GM04504 (cell line): Measurements from ENCODE around the gene CCDC66.

Experiments
- DNase-seq: peaks from one replicate; pipeline ENCODE4 v3.0.0-alpha.2; 2012; ENCODE audit warnings: low read depth

Gene CCDC66

DNA sequence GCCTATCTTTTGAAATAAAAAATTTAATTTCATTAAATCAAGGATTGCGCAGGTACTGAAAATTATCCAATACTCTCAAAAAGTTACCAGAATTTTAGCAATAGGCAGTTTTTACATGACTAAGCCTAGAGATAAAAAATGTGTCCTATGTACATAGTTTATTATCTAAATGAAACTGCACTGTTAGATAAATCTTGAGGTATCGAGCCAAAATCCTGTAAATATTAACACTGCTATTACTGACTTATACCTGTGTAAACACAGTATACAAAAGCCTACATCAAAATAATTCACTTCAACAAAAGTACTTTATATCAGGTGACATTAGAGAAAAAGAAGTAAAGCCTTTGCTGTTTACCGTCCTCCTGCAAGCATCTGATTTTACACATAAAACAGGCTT lies 65.4 kb downstream of the CCDC66 start:
- no peak for DNase-seq

DNA sequence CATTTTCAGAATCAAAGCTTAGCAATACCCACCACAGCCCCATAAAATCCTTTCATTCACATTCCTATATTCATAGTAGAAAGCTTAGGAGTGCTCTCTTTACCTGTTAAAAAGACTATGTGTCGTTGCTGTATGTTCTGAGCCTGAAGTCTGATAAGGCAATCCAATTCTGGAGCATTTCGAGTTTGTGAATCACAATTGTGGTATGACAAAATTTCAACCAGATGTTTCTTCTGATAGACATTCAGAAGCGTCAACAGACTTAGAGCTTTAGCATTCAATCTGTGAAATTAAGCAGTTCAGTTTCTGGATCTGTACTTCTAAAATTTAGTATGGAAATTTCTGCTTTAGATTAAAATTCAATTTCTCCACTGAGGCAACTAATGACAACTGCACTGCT lies 67.8 kb downstream of the CCDC66 start:
- DNase-seq = peak; percentile 22

DNA sequence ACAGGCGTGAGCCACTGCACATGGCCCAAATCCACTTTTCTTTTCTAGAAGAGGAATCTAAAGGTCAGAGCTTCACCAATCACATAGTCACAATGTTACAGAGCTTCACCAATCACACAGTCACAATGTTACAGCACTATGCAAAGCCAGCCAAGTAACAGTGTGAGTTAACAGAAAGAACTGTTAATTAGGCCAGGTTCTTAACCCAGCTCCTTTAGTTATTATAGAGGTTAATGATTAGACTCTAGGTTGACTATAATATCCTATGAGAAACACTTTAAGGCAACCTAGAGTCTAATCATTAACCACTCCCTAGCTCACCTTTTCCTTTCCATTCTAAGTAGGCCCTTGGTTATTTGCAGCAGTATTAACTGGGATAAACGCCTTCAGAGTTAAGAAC lies 72.1 kb downstream of the CCDC66 start:
- no peak for DNase-seq

DNA sequence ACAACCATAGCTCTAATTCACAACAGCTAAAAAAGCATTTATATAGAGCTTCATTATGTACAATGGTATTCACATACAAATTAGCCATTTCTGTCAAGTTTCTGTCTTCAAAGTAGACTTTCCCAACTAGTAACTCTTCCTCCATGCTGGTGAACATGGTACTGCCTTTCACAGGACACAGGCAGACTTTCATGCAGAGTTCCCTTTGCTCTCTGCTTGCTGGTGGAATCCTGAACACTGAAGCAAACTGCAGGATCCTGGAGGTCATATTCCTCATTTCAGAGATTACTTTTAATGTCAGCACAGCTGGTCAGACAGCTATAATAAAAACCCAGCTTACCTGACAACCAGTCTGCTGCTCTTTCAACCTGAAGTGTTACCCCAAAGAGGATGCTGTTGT lies 72.5 kb downstream of the CCDC66 start:
- DNase-seq = no peak

DNA sequence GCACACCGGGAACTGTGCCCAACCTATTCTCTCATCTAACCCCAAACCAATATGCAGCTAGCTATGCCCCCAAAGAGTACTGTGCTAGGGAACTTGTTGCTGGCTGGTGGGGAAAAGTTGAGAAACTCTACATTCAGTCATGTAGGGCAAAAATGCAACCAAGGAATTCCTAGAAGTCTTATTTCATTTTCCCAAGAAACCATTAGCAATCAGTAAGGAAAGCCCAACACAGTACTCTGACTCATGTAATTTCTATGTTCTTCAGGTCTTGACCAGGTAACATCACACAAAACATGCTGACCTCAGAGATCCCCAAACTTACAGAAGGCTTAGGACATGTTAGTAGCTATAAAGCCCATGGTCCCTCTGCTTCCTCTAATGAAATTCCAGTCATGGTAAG lies 74.0 kb downstream of the CCDC66 start:
- DNase-seq = no peak

DNA sequence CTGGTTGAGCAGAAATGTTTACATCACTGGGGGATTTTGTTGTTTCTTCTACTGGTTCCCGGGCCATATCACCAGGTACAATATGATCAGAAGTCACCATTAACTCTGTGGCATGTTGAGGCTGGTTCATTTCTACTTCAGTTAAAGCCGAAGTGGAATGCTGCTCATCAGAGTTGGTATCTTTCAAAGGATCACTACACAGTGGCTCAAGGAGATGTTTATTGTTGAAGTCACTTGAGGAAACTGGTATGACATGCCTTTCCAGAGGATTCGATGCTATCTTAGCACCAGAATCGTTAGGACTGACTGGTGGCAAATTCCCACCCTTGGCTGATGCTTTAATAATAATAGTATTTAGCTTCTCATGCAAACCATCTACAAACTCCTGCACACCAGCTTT lies 76.2 kb downstream of the CCDC66 start:
- DNase-seq = no peak

DNA sequence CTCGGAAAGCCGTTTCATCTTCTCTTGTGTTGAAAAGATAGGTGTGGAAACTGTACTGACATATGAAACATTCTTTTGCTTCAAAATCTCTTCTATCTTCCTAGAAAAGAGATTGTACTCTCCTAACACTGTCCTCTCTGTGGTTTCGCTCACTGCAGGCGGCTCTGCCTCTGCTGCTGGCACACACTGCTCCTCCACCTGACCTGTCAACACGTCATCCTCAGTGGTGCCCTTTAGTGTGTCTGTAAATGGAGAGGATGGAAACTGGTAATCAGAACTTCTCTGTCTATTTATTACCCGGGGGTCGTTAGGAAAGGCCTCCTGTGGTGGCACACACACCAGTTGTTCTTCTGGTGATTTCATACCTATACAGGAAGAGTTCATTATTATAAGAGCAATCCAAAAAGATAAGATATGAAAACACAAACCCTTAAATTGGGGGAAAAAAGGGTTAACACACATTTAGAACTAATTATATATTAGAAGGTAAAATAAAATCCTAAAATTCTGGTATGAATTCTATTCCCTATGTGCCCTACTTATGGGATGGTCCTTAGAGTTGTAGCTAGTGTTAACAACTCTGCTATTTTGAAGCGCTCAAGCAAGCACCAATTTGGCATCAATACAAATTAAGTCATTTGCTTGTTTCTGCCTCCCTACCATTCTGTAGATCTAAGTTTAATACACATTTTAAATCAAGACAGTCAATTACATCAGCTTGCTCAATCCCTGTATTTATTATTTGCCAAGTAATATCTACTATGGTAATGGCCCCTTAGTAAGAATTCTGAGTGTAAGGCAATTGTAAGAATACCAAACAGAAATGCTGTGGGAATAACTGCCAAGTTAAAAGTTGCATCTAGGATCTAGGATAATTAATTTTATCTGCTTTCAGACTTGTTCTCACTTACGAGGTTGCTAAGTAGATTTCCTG lies 76.9 kb downstream of the CCDC66 start:
- no peak for DNase-seq

DNA sequence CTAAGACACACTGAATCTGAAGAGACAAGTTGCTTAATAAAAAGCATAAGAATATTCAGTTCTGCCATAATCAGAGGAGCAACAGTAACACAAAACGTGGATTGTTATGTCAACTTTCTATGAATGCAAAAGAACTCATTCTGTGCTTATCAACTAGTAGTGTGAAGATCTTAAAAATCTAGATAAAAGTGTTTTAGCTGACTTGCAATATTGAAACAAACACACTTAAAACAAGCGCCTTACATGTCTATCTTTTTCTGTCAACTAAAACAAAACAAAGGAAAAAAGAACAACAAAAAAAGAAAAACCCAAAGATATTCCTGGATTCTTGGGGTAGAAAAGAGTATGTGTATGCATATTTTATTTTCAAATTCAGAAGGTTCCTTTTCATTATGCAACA lies 88.4 kb downstream of the CCDC66 start:
- DNase-seq = no peak

DNA sequence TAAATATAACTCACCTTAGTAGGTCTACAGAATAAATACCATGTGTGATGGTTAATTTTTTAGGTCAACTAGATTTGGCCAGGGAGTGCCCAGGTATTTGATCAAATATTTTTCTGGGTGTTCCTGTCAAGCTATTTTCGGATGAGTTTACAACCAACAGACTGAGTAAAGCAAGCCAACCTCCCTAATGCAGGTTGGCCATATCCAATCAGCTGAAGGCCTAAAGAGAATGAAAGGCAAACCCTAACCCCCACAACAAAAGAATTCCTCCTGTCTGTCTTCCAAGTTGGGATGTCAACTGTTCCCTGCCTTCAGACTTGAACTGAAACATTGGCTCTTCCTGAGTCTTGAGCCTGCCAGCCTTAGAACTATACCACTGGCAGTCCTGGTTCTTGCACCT lies 97.5 kb downstream of the CCDC66 start:
- DNase-seq = no peak

DNA sequence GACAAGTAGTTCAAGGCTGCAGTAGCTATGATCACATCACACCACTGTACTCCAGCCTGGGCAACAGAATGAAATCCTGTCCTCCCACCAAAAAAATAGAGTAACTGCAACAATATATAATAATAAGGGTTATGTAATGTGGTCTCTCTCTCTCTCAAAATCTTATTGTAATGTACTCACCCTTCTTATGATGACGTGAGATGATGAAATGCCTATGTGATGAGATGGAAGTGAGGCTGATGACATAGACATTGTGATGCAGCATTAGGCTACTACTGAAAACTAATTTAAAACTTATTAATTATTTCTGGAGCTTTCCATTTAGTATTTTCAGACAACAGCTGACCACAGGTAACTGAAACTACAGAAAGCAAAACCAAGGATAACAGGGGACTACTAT lies 98.7 kb downstream of the CCDC66 start:
- no peak for DNase-seq

DNA sequence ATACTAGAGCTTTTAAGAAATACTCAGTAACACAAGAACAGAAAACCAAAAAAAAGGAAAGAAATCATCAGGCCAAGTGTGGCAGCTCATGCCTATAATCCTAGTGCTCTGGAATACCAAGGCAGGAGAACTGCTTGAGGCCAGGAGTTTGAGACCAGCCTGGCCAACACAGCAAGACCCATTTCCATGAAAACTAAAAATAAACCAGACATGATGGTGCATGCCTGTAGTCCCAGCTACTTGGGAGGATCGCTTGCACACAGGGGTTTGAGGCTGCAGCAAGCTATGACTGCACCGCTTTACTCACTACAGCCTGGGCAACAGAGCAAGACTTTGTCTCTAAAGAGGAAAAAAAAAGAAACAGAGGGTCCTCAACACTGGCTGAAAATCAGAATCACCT lies 107.8 kb downstream of the CCDC66 start:
- no peak for DNase-seq

DNA sequence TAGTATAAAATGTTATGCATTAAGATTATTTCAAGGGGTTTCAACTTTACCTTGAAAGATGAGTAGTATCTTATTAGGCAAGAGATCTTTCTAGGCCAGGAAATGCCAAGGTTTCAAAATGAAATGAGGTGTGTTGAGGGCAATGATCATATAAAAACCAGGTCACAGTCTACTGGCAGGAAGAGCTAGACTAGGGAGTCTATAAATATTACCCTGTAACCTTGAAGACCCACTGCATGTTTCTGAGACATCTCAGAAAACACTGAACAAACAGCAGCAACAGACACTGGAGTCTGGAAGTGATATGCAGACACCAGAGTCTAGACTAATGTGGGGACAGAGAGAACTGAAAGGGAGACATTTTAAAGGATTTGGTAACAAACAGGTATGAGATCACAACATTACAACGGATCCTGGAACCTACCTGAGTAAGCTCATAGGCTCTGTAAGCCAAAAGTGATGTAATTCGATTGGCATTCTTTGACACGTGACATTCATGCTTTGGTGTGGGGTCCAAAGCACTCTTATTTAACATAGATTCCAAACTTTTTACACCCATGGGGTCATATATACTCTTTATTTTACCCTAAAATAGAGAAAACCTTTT lies 111.1 kb downstream of the CCDC66 start:
- DNase-seq = no peak
